Uterus (tissue), 4 donors: ENCODE results near the gene ATPAF1. TPM values are rescaled to one million over a fixed set of nuclear protein-coding genes. Genes with fewer than 3 reads are reported as not detected.

Experiments
- DNase-seq, 2 donors: peaks; one replicate each; pipeline ENCODE4 v3.0.0-alpha.2; 2019 to 2020
- H3K27ac ChIP-seq, 2 donors: fragments of 200-600 bp; sonication (generic); 1 replicate in 1 of 2; 2 replicates in 1 of 2; pipeline ENCODE4 v1.5.1; 2016 to 2018
- H3K27me3 ChIP-seq, 2 donors: fragments of 200-600 bp; sonication (generic); one replicate each; pipeline ENCODE4 v1.5.1; 2018 to 2019; ENCODE audit warnings: control low read depth in 1 of 2
- H3K36me3 ChIP-seq, 2 donors: fragments of 200-600 bp; sonication (generic); one replicate each; pipeline ENCODE4 v1.5.1; 2019; ENCODE audit warnings: control low read depth in 1 of 2
- H3K4me1 ChIP-seq, 2 donors: fragments of 200-600 bp; sonication (generic); one replicate each; pipeline ENCODE4 v1.5.1; 2018 to 2019; ENCODE audit warnings: control low read depth in 1 of 2
- H3K4me3 ChIP-seq, 2 donors: fragments of 200-600 bp; sonication (generic); 1 replicate in 1 of 2; 2 replicates in 1 of 2; pipeline ENCODE4 v1.5.1; 2018 to 2019; ENCODE audit warnings: mild to moderate bottlenecking in 1 of 2
- H3K9me3 ChIP-seq, 2 donors: fragments of 200-600 bp; sonication (generic); one replicate each; pipeline ENCODE4 v1.5.1; 2019; ENCODE audit warnings: control low read depth in 1 of 2
- CTCF ChIP-seq, 4 experiments: fragments of 200-600 bp in 2 of 4; fragments of 450-650 bp in 2 of 4; sonication (generic) in 2 of 4; IDR thresholded peaks; one replicate each; pipeline ENCODE4 v1.5.1; 2016 to 2019; ENCODE audit warnings: antibody characterized with exemption in 4 of 4, mild to moderate bottlenecking in 2 of 4, moderate library complexity in 1 of 4
- POLR2A ChIP-seq, 2 donors: fragments of 450-650 bp; IDR thresholded peaks; one replicate each; pipeline ENCODE4 v1.6.1; 2016; ENCODE audit warnings: antibody characterized with exemption in 2 of 2, mild to moderate bottlenecking in 1 of 2, moderate library complexity in 1 of 2
- intact Hi-C: fragments of 100-400 bp; cut with DNase I; formaldehyde crosslinking; loops from one replicate; pipeline ENCODE4 v1.15.1; 2023; ENCODE audit warnings: low total_unique reads
- total RNA-seq, 4 donors: library from RNA; depleted of rRNA in 3 of 4; stranded (reverse); fragments of >200 nt in 3 of 4; gene quantifications; one replicate each; pipeline versions ENCODE4 v1.1.0 to v1.2.4, GENCODE V29; 2014 to 2023
- donor health status: DM: yes; HTN: yes; CAD: no.

ATPAF1 gene
- 10 to 100 TPM in 3 of 4 donors, 1 to 10 TPM in 1; 8.2 to 59.7 (median 40.8) TPM for total RNA-seq

GRCh38 chr1:46667782-46668760, at the start of gene ATPAF1:
ATPAF1 (minus strand) TSS chr1:46668364; CDS start chr1:46668322, 42 bp downstream.
- peak; percentile 61 to 64 for DNase-seq
- Histone ChIP-seq H3K9me3 (no peaks in the 10 kb centered on the region), H3K4me1 (peaks cover 0 to 10% of the 10 kb centered on the region in 2 donors), H3K36me3 (no peaks in the 10 kb centered on the region), H3K27ac (peak within 1 kb of the TSS; percentile 77 to 79), H3K4me3 (peak within 1 kb of the TSS; percentile 71 to 99), H3K27me3 (no peaks in the 10 kb centered on the region)
- TF ChIP-seq POLR2A (IDR thresholded peaks at IDR 0.05) (peak in 1 of 2 donors; percentile 58), CTCF (IDR thresholded peaks at IDR 0.05) (peak in 1 of 4 experiments; percentile 24)
- intact Hi-C loops, result no loop called here

- intact Hi-C loops, result no loop called here
- Histone ChIP-seq H3K4me3 (peak overlapping the region; percentile 68 to 81), H3K9me3 (no peaks in the 10 kb centered on the region), H3K27me3 (no peaks in the 10 kb centered on the region), H3K36me3 (no peaks in the 10 kb centered on the region), H3K27ac (peak overlapping the region in 1 of 2 donors; percentile 85), H3K4me1 (peaks cover 0 to 14% of the 10 kb centered on the region in 2 donors)
- no peak for DNase-seq
- TF ChIP-seq POLR2A (IDR thresholded peaks at IDR 0.05) (no peak), CTCF (IDR thresholded peaks at IDR 0.05) (no peak)
Measured at GRCh38 chr1:46717654-46718053, 49.5 kb upstream of the ATPAF1 start.

- H3K9me3 ChIP-seq, result no peaks in the 10 kb centered on the region
- H3K36me3 ChIP-seq, result no peaks in the 10 kb centered on the region
- H3K27me3 ChIP-seq, result no peaks in the 10 kb centered on the region
- TF ChIP-seq CTCF (IDR thresholded peaks at IDR 0.05), result no peak
- TF ChIP-seq POLR2A (IDR thresholded peaks at IDR 0.05), result no peak
- intact Hi-C loops, result no loop called here
- H3K4me1 ChIP-seq, result peaks cover 0 to 14% of the 10 kb centered on the region in 2 donors
- no peak overlapping the region for H3K27ac ChIP-seq
- H3K4me3 ChIP-seq, result no peak overlapping the region
- no peak for DNase-seq
Measured at GRCh38 chr1:46714976-46715375, 46.8 kb upstream of the ATPAF1 start.

GRCh38 chr1:46708121-46708520, 40.0 kb upstream of the ATPAF1 start:
- Histone ChIP-seq H3K4me3 (no peak overlapping the region), H3K4me1 (no peaks in the 10 kb centered on the region), H3K9me3 (no peaks in the 10 kb centered on the region), H3K27me3 (no peaks in the 10 kb centered on the region), H3K36me3 (no peaks in the 10 kb centered on the region), H3K27ac (no peak overlapping the region)
- intact Hi-C loops, result no loop called here
- no peak for DNase-seq
- TF ChIP-seq CTCF (IDR thresholded peaks at IDR 0.05), result no peak
- no peak for TF ChIP-seq POLR2A (IDR thresholded peaks at IDR 0.05)

- Histone ChIP-seq H3K36me3 (no peaks in the 10 kb centered on the region), H3K27me3 (no peaks in the 10 kb centered on the region), H3K4me3 (no peak overlapping the region), H3K9me3 (no peaks in the 10 kb centered on the region), H3K4me1 (no peaks in the 10 kb centered on the region), H3K27ac (no peak overlapping the region)
- TF ChIP-seq CTCF (IDR thresholded peaks at IDR 0.05), result no peak
- no peak for TF ChIP-seq POLR2A (IDR thresholded peaks at IDR 0.05)
- DNase-seq, result no peak
- intact Hi-C loops, result no loop called here
Measured at GRCh38 chr1:46705408-46705807, 37.2 kb upstream of the ATPAF1 start.
